Breast epithelium (tissue), 3 donors: ENCODE results near the gene MGAT5.

ENCODE experiments used
- POLR2A ChIP-seq: fragments of 450-650 bp; IDR thresholded peaks from one replicate; pipeline ENCODE4 v1.6.1; 2016; ENCODE audit warnings: antibody characterized with exemption, mild to moderate bottlenecking, moderate library complexity
- POLR2AphosphoS5 ChIP-seq, 3 donors: sonication (generic); formaldehyde crosslinking; IDR thresholded peaks; one replicate each; pipeline ENCODE4 v1.6.1; 2017; ENCODE audit warnings: antibody characterized with exemption in 3 of 3
- TF ChIP-seq, protein P1 (sequence below), 3 donors: fragments of 450-650 bp; IDR thresholded peaks; one replicate each; pipeline ENCODE4 v1.5.1; 2016 to 2017; ENCODE audit warnings: antibody characterized with exemption in 3 of 3, mild to moderate bottlenecking in 3 of 3, moderate library complexity in 3 of 3

DNA sequence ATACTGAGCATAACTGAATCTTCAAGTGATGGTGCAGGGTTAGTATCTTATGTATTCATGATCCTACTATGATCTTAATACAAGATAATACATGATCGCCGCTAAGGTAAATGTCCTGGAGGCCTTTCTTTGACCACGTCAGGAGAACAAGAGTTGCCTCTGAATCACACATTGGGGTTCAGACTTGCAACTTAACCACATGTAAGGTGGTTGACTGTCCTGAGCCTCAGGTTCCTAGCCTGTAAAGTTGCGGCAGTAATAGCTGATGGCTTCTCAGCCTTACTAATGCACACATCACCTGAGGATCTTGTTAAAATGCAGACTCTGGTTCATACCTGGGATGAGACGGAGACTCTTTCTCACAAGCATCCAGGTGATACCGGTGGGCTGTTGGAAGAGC lies 112.5 kb downstream of the MGAT5 start:
- TF ChIP-seq, protein P1, sequence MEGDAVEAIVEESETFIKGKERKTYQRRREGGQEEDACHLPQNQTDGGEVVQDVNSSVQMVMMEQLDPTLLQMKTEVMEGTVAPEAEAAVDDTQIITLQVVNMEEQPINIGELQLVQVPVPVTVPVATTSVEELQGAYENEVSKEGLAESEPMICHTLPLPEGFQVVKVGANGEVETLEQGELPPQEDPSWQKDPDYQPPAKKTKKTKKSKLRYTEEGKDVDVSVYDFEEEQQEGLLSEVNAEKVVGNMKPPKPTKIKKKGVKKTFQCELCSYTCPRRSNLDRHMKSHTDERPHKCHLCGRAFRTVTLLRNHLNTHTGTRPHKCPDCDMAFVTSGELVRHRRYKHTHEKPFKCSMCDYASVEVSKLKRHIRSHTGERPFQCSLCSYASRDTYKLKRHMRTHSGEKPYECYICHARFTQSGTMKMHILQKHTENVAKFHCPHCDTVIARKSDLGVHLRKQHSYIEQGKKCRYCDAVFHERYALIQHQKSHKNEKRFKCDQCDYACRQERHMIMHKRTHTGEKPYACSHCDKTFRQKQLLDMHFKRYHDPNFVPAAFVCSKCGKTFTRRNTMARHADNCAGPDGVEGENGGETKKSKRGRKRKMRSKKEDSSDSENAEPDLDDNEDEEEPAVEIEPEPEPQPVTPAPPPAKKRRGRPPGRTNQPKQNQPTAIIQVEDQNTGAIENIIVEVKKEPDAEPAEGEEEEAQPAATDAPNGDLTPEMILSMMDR (IDR thresholded peaks at IDR 0.05): no peak
- TF ChIP-seq POLR2A (no peak), POLR2AphosphoS5 (IDR thresholded peaks at IDR 0.05) (no peak)
